H1 (cell line): Measurements from ENCODE around the gene GPR15.

Experiments
- CHD1 ChIP-seq: IDR thresholded peaks from 2 replicates; pipeline ENCODE4 v1.6.1; 2012; ENCODE audit warnings: low read depth, low read length, improper control_type of control experiment
- CTCF ChIP-seq, 3 experiments: IDR thresholded peaks; 1 replicate in 2 of 3; 2 replicates in 1 of 3; pipeline versions ENCODE4 v1.5.1 to v1.6.1; 2011; ENCODE audit warnings: low read length in 3 of 3, mild to moderate bottlenecking in 3 of 3, inconsistent platforms in 2 of 3, low read depth in 1 of 3, moderate library complexity in 1 of 3; ENCODE audit not compliant: insufficient read depth in 1 of 3; ENCODE audit errors: control extremely low read depth in 1 of 3
- EZH2 ChIP-seq: fragments of 200-600 bp; sonication (generic); IDR thresholded peaks from 2 replicates; pipeline ENCODE4 v1.7.1; 2012; ENCODE audit warnings: low read depth, mild to moderate bottlenecking, moderate library complexity, low read length, inconsistent platforms; ENCODE audit not compliant: severe bottlenecking
- GABPA ChIP-seq: IDR thresholded peaks from 2 replicates; pipeline ENCODE4 v1.6.1; 2011; ENCODE audit warnings: mild to moderate bottlenecking, low read length, moderate library complexity, borderline replicate concordance; ENCODE audit not compliant: insufficient read depth
- JUN ChIP-seq: IDR thresholded peaks from 2 replicates; pipeline ENCODE4 v1.6.1; 2011; ENCODE audit warnings: low read depth, mild to moderate bottlenecking, improper control_type of control experiment, low read length
- MAX ChIP-seq: IDR thresholded peaks from 2 replicates; pipeline ENCODE4 v1.6.1; 2012; ENCODE audit warnings: inconsistent platforms
- POLR2A ChIP-seq, 2 experiments: IDR thresholded peaks; 1 replicate in 1 of 2; 2 replicates in 1 of 2; pipeline ENCODE4 v1.6.1; 2011; ENCODE audit warnings: low read depth in 2 of 2, low read length in 2 of 2, mild to moderate bottlenecking in 2 of 2; ENCODE audit errors: control extremely low read depth in 1 of 2
- POLR2AphosphoS5 ChIP-seq: IDR thresholded peaks from 2 replicates; pipeline ENCODE4 v1.6.1; 2011; ENCODE audit warnings: low read depth, low read length
- POU5F1 ChIP-seq: IDR thresholded peaks from 2 replicates; pipeline ENCODE4 v1.6.1; 2011; ENCODE audit warnings: low read depth, mild to moderate bottlenecking, low read length, moderate library complexity
- RAD21 ChIP-seq, 2 experiments: IDR thresholded peaks in 1 of 2; conservative IDR thresholded peaks in 1 of 2; 2 replicates each; pipeline ENCODE4 v1.6.1; 2011; ENCODE audit warnings: low read depth in 2 of 2, low read length in 2 of 2, improper control_type of control experiment in 1 of 2, inconsistent platforms in 1 of 2, mild to moderate bottlenecking in 1 of 2, moderate library complexity in 1 of 2
- SUZ12 ChIP-seq: fragments of 200-600 bp; sonication (generic); IDR thresholded peaks from 2 replicates; pipeline ENCODE4 v1.6.1; 2012; ENCODE audit warnings: mild to moderate bottlenecking, inconsistent platforms, low read length, moderate library complexity, mixed read lengths

- no peak for TF ChIP-seq MAX
- TF ChIP-seq POLR2AphosphoS5: no peak
- TF ChIP-seq CTCF (IDR thresholded peaks at IDR 0.05; ENCODE audit: control extremely low read depth in 1 of 3, insufficient read depth in 1 of 3, low read depth in 1 of 3, low read length in 3 of 3): no peak
- TF ChIP-seq POLR2A (IDR thresholded peaks at IDR 0.05; ENCODE audit: control extremely low read depth in 1 of 2, low read depth in 2 of 2, low read length in 2 of 2): no peak
- no peak for TF ChIP-seq GABPA
- TF ChIP-seq EZH2: no peak
- no peak for TF ChIP-seq CHD1
- no peak for TF ChIP-seq SUZ12
- TF ChIP-seq JUN: no peak
- TF ChIP-seq RAD21 (IDR thresholded peaks at IDR 0.05 in 1 of 2, conservative IDR thresholded peaks at IDR 0.05 in 1 of 2; ENCODE audit: low read depth in 2 of 2, low read length in 2 of 2): no peak
- TF ChIP-seq POU5F1: no peak
Observed at GRCh38 chr3:98501863-98502576, 29.8 kb upstream of the GPR15 start.
